Endothelial cell of umbilical vein (primary cell): ENCODE data around the gene SMIM24. TPM values are rescaled to one million over a fixed set of nuclear protein-coding genes. Genes with fewer than 3 reads are reported as not detected.

Experiments
- BruUV-seq: library from RNA; stranded (reverse); fragments of 400-500 nt; replicated peaks from 2 replicates; lab custom pipeline; 2021; lab: Mats Ljungman, UMichigan
- CTCF ChIA-PET: fragments of 300-600, 350-600 bp; sonication (Branson Sonifier 250); formaldehyde crosslinking; loops from one replicate; lab custom pipeline; 2021; ENCODE audit warnings: antibody characterized with exemption, inconsistent platforms; lab: Charles Lee
- POLR2A ChIA-PET: fragments of 300-600, 350-600 bp; sonication (Branson Sonifier 250); formaldehyde crosslinking; loops from one replicate; lab custom pipeline; 2021; ENCODE audit warnings: antibody characterized with exemption, inconsistent platforms; lab: Charles Lee
- DNase-seq: peaks from one replicate; pipeline ENCODE4 v3.0.0-alpha.2; 2011; ENCODE audit warnings: low read depth, low spot score
- FAIRE-seq: peaks from 2 replicates; lab custom pipeline; 2011; peaks lifted over from hg19 to GRCh38; lab: Jason Lieb, UNC
- H2AFZ ChIP-seq: 2 replicates; pipeline ENCODE4 v1.6.0; 2012; ENCODE audit warnings: low read depth, low read length, control low read depth, inconsistent platforms
- H3K27ac ChIP-seq: 2 replicates; pipeline ENCODE4 v1.5.1; 2011; ENCODE audit warnings: low read depth, mild to moderate bottlenecking, control low read depth, low read length, moderate library complexity; ENCODE audit not compliant: insufficient read depth
- H3K27me3 ChIP-seq, 2 experiments: 2 replicates each; pipeline versions ENCODE4 v1.6.0 to v1.6.1; 2011; ENCODE audit warnings: low read length in 2 of 2, mixed read lengths in 1 of 2; ENCODE audit not compliant: control insufficient read depth in 2 of 2, insufficient read depth in 2 of 2
- H3K36me3 ChIP-seq, 2 experiments: 2 replicates in 1 of 2; 3 replicates in 1 of 2; pipeline ENCODE4 v1.5.1; 2011; ENCODE audit warnings: low read length in 2 of 2, mild to moderate bottlenecking in 1 of 2, moderate library complexity in 1 of 2; ENCODE audit not compliant: control insufficient read depth in 2 of 2, insufficient read depth in 2 of 2; ENCODE audit errors: extremely low read depth in 1 of 2
- H3K4me1 ChIP-seq: 3 replicates; pipeline ENCODE4 v1.5.1; 2011; ENCODE audit warnings: mild to moderate bottlenecking, low read length; ENCODE audit not compliant: control insufficient read depth, insufficient read depth; ENCODE audit errors: extremely low read depth
- H3K4me2 ChIP-seq: 2 replicates; pipeline ENCODE4 v1.6.1; 2011; ENCODE audit warnings: low read length, control low read depth, mixed read lengths; ENCODE audit not compliant: insufficient read depth
- H3K4me3 ChIP-seq, 3 experiments: fragments of 200-600 bp in 1 of 3; sonication (generic), shearing (Covaris generic) in 1 of 3; replicated peaks in 1 of 3; 2 replicates each; pipeline ENCODE4 v1.5.1; 2011 to 2016; ENCODE audit warnings: control low read depth in 3 of 3, low read length in 3 of 3, mild to moderate bottlenecking in 2 of 3, inconsistent platforms in 1 of 3, low read depth in 1 of 3, moderate library complexity in 1 of 3; ENCODE audit not compliant: insufficient read depth in 1 of 3
- H3K79me2 ChIP-seq: 2 replicates; pipeline ENCODE4 v1.6.0; 2012; ENCODE audit warnings: low read length, inconsistent platforms; ENCODE audit not compliant: control insufficient read depth, insufficient read depth
- H3K9ac ChIP-seq: replicated peaks from 2 replicates; pipeline ENCODE3; 2011; ENCODE audit warnings: low read length, control low read depth; ENCODE audit not compliant: insufficient read depth; ENCODE audit errors: extremely low read depth
- H3K9me1 ChIP-seq: replicated peaks from 3 replicates; pipeline ENCODE4 v1.6.0; 2011; ENCODE audit warnings: mild to moderate bottlenecking, low read length; ENCODE audit not compliant: control insufficient read depth, insufficient read depth; ENCODE audit errors: extremely low read depth
- H3K9me3 ChIP-seq: replicated peaks from 2 replicates; pipeline ENCODE4 v1.5.1; 2012; ENCODE audit warnings: low read length, inconsistent platforms; ENCODE audit not compliant: control insufficient read depth, insufficient read depth
- H4K20me1 ChIP-seq: replicated peaks from 2 replicates; pipeline ENCODE3; 2011; ENCODE audit warnings: mild to moderate bottlenecking, low read length; ENCODE audit not compliant: control insufficient read depth, insufficient read depth; ENCODE audit errors: extremely low read depth
- EZH2 ChIP-seq: IDR thresholded peaks from 2 replicates; pipeline ENCODE4 v1.6.1; 2012; ENCODE audit warnings: borderline replicate concordance, low read depth, mild to moderate bottlenecking, moderate library complexity, low read length, inconsistent platforms; ENCODE audit not compliant: severe bottlenecking
- FOS ChIP-seq: IDR thresholded peaks from 2 replicates; pipeline ENCODE4 v1.6.1; 2011; ENCODE audit warnings: mild to moderate bottlenecking, low read length, moderate library complexity, borderline replicate concordance; ENCODE audit not compliant: insufficient read depth
- MYC ChIP-seq: IDR thresholded peaks from one replicate; pipeline ENCODE4 v1.6.1; 2011; ENCODE audit warnings: mild to moderate bottlenecking, low read depth, low read length
- POLR2A ChIP-seq: IDR thresholded peaks from 2 replicates; pipeline ENCODE4 v1.6.1; 2012; ENCODE audit warnings: low read depth, mild to moderate bottlenecking, control low read depth, low read length
- dilution Hi-C: fragments of 300-500 bp; cut with MboI; formaldehyde crosslinking; loops from one replicate; pipeline ENCODE4 v1.15.0; 2019; ENCODE audit warnings: low sequenced_read_pairs; ENCODE audit not compliant: extremely low pct_ligation_motif_present
- intact Hi-C: fragments of 100-400 bp; cut with micrococcal nuclease; formaldehyde crosslinking; loops from one replicate; pipeline ENCODE4 v1.10.0; 2022
- polyA plus RNA-seq, 4 experiments: library from polyadenylated mRNA; depleted of rRNA in 3 of 4; stranded (reverse) in 3 of 4; unstranded in 1 of 4; fragments of >200 nt; gene quantifications; 2 replicates each; pipeline versions ENCODE4 v1.2.1 to v1.2.3, GENCODE V29; 2011 to 2012; ENCODE audit warnings: missing spikeins in 1 of 4
- total RNA-seq: library from RNA; stranded (reverse); gene quantifications from 2 replicates; pipeline ENCODE4 v1.2.3, GENCODE V29; 2021
- TF ChIP-seq, protein P1 (sequence below): IDR thresholded peaks from 2 replicates; pipeline ENCODE4 v1.6.1; 2011; ENCODE audit not compliant: insufficient read depth, insufficient read length
- TF ChIP-seq, protein P2 (sequence below), 2 donors: IDR thresholded peaks; 1 replicate in 1 of 2; 2 replicates in 1 of 2; pipeline ENCODE4 v1.5.1; 2011; ENCODE audit warnings: low read length in 2 of 2, mild to moderate bottlenecking in 2 of 2, moderate library complexity in 2 of 2, control low read depth in 1 of 2, inconsistent platforms in 1 of 2, low read depth in 1 of 2; ENCODE audit not compliant: insufficient read depth in 1 of 2; ENCODE audit errors: extremely low read depth in 1 of 2

Gene SMIM24
- total and polyA plus RNA-seq, 2 donors (not counting 3 experiments of a cell fraction or from before 2014, with no cell fraction given): not detected

DNA sequence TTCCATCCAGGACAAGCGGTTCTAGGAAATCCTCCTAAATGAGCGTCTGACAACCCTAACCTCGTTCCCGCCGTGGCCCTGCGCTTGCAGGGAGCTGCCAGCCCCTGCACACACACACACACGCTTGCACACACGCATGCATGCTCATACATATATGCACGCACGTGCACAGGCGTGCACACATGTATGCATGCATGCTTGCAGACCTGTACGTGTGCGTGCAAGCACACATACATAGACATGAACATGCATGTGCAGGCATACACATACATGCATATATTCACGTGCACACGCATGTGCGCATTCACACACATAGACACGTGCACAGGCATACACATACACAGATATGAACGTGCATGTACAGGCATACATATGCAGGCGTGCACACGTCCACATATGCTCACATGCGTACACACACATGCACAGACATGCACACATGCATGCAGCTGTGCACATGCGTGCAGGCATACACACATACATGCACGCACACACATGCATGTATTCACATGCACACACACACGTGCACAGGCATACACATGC lies 35.6 kb downstream of the SMIM24 start:
- H3K4me1 ChIP-seq: peaks cover 20% of the 10 kb centered on the region
- DNase-seq (no peak), FAIRE-seq (no peak)
- H3K36me3 ChIP-seq: peaks cover 0 to 25% of the 10 kb centered on the region in 2 experiments
- H3K27ac ChIP-seq: no peak overlapping the region
- H2AFZ ChIP-seq: no peak overlapping the region
- peaks cover 11% of the 10 kb centered on the region for H3K79me2 ChIP-seq
- no peaks in the 10 kb centered on the region for H3K27me3 ChIP-seq
- no peak overlapping the region for H3K4me2 ChIP-seq
- CTCF ChIA-PET: interaction anchor here (0.9 to 1.6 kb wide), 5 partner anchors 14 to 118 kb away, joined by 3 to 7 read pairs (median 5); no protein-coding TSS in a partner anchor
- intact Hi-C loops: no loop called here
- H4K20me1 ChIP-seq: no peaks in the 10 kb centered on the region
- POLR2A ChIA-PET: no interaction called here
- no TSS peak for BruUV-seq
- no peak overlapping the region for H3K4me3 ChIP-seq
- dilution Hi-C loops: no loop called here
- no peaks in the 10 kb centered on the region for H3K9me1 ChIP-seq
- no peaks in the 10 kb centered on the region for H3K9me3 ChIP-seq
- no peak overlapping the region for H3K9ac ChIP-seq
- TF ChIP-seq MYC (no peak), POLR2A (peak; percentile 26)
- TF ChIP-seq, protein P1, sequence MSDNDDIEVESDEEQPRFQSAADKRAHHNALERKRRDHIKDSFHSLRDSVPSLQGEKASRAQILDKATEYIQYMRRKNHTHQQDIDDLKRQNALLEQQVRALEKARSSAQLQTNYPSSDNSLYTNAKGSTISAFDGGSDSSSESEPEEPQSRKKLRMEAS: peak; percentile 36

DNA sequence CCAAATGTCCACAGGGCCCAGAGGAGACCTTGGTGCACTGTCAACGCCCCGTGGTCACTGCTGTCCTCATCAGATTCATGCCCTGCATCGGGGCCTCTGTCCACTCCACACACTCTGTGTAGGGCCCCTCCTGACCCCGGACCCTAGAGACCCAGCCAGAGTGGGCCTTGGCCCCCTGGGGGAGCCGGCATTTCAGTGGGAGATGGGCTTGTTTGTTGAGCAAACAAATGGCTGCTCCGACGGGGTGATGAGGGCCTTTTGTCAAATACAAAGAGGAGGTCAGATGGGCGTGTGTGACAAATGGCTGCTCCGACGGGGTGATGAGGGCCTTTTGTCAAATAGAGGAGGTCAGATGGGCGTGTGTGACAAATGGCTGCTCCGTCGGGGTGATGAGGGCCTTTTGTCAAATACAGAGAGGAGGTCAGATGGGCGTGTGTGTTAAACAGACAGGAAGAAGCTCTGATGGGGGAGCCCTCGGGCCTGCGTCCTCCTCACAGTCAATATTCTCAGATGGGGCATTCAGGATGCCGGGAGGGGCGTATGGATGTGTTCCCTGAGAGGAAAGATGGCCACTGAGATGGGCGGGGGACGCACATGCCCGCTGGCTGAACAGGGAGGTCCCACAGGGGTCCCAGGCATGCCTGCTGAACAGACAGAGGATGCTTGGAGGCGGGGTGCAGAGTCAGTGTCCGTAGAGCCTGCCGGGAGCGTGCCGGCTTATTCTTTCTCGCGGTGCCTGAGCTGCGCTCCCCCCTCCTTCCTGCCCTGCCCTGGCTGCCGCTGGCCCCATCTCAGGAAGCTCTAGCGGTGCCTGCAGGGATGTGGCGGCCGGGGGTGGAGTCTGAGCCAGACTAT lies 36.3 kb downstream of the SMIM24 start:
- Histone ChIP-seq H3K9ac (no peak overlapping the region), H3K4me2 (no peak overlapping the region), H3K79me2 (peaks cover 11% of the 10 kb centered on the region), H3K27ac (peak overlapping the region; percentile 1), H3K36me3 (peaks cover 0 to 22% of the 10 kb centered on the region in 2 experiments), H3K4me3 (no peak overlapping the region), H3K9me1 (no peaks in the 10 kb centered on the region), H3K9me3 (no peaks in the 10 kb centered on the region), H3K4me1 (peaks cover 20% of the 10 kb centered on the region), H2AFZ (no peak overlapping the region), H4K20me1 (no peaks in the 10 kb centered on the region), H3K27me3 (no peaks in the 10 kb centered on the region)
- FAIRE-seq: peak; percentile 96
- TF ChIP-seq MYC: peak; percentile 9
- TF ChIP-seq EZH2: no peak
- no peak for TF ChIP-seq FOS
- TF ChIP-seq POLR2A: no peak
- TF ChIP-seq, protein P2, sequence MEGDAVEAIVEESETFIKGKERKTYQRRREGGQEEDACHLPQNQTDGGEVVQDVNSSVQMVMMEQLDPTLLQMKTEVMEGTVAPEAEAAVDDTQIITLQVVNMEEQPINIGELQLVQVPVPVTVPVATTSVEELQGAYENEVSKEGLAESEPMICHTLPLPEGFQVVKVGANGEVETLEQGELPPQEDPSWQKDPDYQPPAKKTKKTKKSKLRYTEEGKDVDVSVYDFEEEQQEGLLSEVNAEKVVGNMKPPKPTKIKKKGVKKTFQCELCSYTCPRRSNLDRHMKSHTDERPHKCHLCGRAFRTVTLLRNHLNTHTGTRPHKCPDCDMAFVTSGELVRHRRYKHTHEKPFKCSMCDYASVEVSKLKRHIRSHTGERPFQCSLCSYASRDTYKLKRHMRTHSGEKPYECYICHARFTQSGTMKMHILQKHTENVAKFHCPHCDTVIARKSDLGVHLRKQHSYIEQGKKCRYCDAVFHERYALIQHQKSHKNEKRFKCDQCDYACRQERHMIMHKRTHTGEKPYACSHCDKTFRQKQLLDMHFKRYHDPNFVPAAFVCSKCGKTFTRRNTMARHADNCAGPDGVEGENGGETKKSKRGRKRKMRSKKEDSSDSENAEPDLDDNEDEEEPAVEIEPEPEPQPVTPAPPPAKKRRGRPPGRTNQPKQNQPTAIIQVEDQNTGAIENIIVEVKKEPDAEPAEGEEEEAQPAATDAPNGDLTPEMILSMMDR (IDR thresholded peaks at IDR 0.05; ENCODE audit: extremely low read depth in 1 of 2, insufficient read depth in 1 of 2, low read depth in 1 of 2, low read length in 2 of 2): no peak
- no TSS peak for BruUV-seq
- CTCF ChIA-PET: interaction anchor here (0.9 to 1.6 kb wide), 5 partner anchors 15 to 117 kb away, joined by 3 to 7 read pairs (median 5); no protein-coding TSS in a partner anchor
- intact Hi-C loops (no loop called here), dilution Hi-C loops (no loop called here)
- POLR2A ChIA-PET: no interaction called here
- DNase-seq: peak; percentile 70
